SKM-1 treated with dmso at 0.1 percent for 144 hours (cell line): Measurements from ENCODE around the gene USF3.
"Not testable (repeated sequence)": the region's sequence is repeated elsewhere in the genome, so short reads cannot be mapped to it uniquely, and the experiment has no call there.

Source experiments
- DNase-seq: peaks from one replicate; lab custom pipeline; 2025; ENCODE audit not compliant: unreplicated experiment; lab: John Stamatoyannopoulos, UW

USF3 gene

GRCh38 chr3:113654310-113654709 lies 42.1 kb downstream of the USF3 start:
- DNase-seq = no peak

GRCh38 chr3:113649174-113649845 lies 47.1 kb downstream of the USF3 start:
- DNase-seq = no peak

GRCh38 chr3:113648524-113648923 lies 47.9 kb downstream of the USF3 start:
- no peak for DNase-seq

- no peak for DNase-seq
Measured at GRCh38 chr3:113643583-113643982, 52.9 kb downstream of the USF3 start.

- DNase-seq = no peak
Measured at GRCh38 chr3:113638910-113639309, 57.5 kb downstream of the USF3 start.

GRCh38 chr3:113637756-113638155 lies 58.7 kb downstream of the USF3 start:
- DNase-seq = no peak

GRCh38 chr3:113636034-113636433 lies 60.4 kb downstream of the USF3 start:
- not testable (repeated sequence) for DNase-seq

- no peak for DNase-seq
Measured at GRCh38 chr3:113634782-113635474, 61.5 kb downstream of the USF3 start.

GRCh38 chr3:113631573-113631972 lies 64.9 kb downstream of the USF3 start:
- no peak for DNase-seq

GRCh38 chr3:113630956-113631542 lies 65.4 kb downstream of the USF3 start:
- peak; percentile 81 for DNase-seq

- DNase-seq = no peak
Measured at GRCh38 chr3:113629584-113630421, 66.6 kb downstream of the USF3 start.

- no peak for DNase-seq
Measured at GRCh38 chr3:113628788-113629187, 67.7 kb downstream of the USF3 start.

GRCh38 chr3:113628316-113628715 lies 68.1 kb downstream of the USF3 start:
- no peak for DNase-seq

GRCh38 chr3:113626503-113627371 lies 69.7 kb downstream of the USF3 start:
- peak; percentile 81 for DNase-seq

GRCh38 chr3:113625834-113626233 lies 70.6 kb downstream of the USF3 start:
- DNase-seq = no peak

- DNase-seq = no peak
Measured at GRCh38 chr3:113623811-113624210, 72.6 kb downstream of the USF3 start.

- no peak for DNase-seq
Measured at GRCh38 chr3:113623324-113623723, 73.1 kb downstream of the USF3 start.

- peak; percentile 72 for DNase-seq
Measured at GRCh38 chr3:113620091-113620490, 76.4 kb downstream of the USF3 start.

- DNase-seq = no peak
Measured at GRCh38 chr3:113617726-113618125, 78.7 kb downstream of the USF3 start.

- DNase-seq = no peak
Measured at GRCh38 chr3:113615976-113616375, 80.5 kb downstream of the USF3 start.
